GM21786 (cell line): Measurements from ENCODE around the gene DTNBP1.

Experiments
- ATAC-seq: cut with Tn5 transposase; IDR thresholded peaks from one replicate; pipeline ENCODE4 v1.9.1; 2021; ENCODE audit not compliant: unreplicated experiment

The DTNBP1 gene

GRCh38 chr6:15536198-15536955, 126.5 kb downstream of the DTNBP1 start:
- ATAC-seq, result no peak

GRCh38 chr6:15535495-15536197, 127.2 kb downstream of the DTNBP1 start:
- no peak for ATAC-seq

GRCh38 chr6:15534974-15535373, 127.9 kb downstream of the DTNBP1 start:
- no peak for ATAC-seq

GRCh38 chr6:15533379-15534026, 129.3 kb downstream of the DTNBP1 start:
- ATAC-seq, result no peak

GRCh38 chr6:15531973-15532372, 130.9 kb downstream of the DTNBP1 start:
- no peak for ATAC-seq

- ATAC-seq, result no peak
These were observed 132.4 kb downstream of the DTNBP1 start for GRCh38 chr6:15530411-15530810.

GRCh38 chr6:15528870-15529269, 134.0 kb downstream of the DTNBP1 start:
- no peak for ATAC-seq

- ATAC-seq, result no peak
These were observed 134.8 kb downstream of the DTNBP1 start for GRCh38 chr6:15527838-15528617.

GRCh38 chr6:15526212-15526701, 136.6 kb downstream of the DTNBP1 start:
- ATAC-seq, result peak; percentile 50

- ATAC-seq, result no peak
These were observed 137.9 kb downstream of the DTNBP1 start for GRCh38 chr6:15524861-15525401.

GRCh38 chr6:15523679-15524630, 138.9 kb downstream of the DTNBP1 start:
- ATAC-seq, result no peak

GRCh38 chr6:15522856-15523529, 139.8 kb downstream of the DTNBP1 start:
- no peak for ATAC-seq

GRCh38 chr6:15522427-15522826, 140.4 kb downstream of the DTNBP1 start:
- no peak for ATAC-seq

- ATAC-seq, result no peak
These were observed 140.8 kb downstream of the DTNBP1 start for GRCh38 chr6:15522026-15522425.

- ATAC-seq, result no peak
These were observed 141.2 kb downstream of the DTNBP1 start for GRCh38 chr6:15521582-15521981.

GRCh38 chr6:15520626-15521203, 142.1 kb downstream of the DTNBP1 start:
- no peak for ATAC-seq

GRCh38 chr6:15519681-15520080, 143.1 kb downstream of the DTNBP1 start:
- no peak for ATAC-seq

GRCh38 chr6:15518878-15519277, 143.9 kb downstream of the DTNBP1 start:
- ATAC-seq, result no peak

- ATAC-seq, result no peak
These were observed 144.8 kb downstream of the DTNBP1 start for GRCh38 chr6:15518057-15518456.
